ENCODE data around the gene EFCAB13. TPM values are rescaled to one million over a fixed set of nuclear protein-coding genes. Genes with fewer than 3 reads are reported as not detected.
"Not testable (repeated sequence)": the region's sequence is repeated elsewhere in the genome, so short reads cannot be mapped to it uniquely, and the experiment has no call there.

EFCAB13 gene
- total and polyA plus RNA-seq, 4 donors: 0.80 to 2.9 (median 2.3) TPM

- not testable (repeated sequence) for H3K9me3 ChIP-seq (ENCODE audit: control insufficient read depth in 4 of 4, low read length in 3 of 4); DNase-seq (ENCODE audit: low spot score); H3K4me1 ChIP-seq (ENCODE audit: control insufficient read depth in 4 of 4, insufficient read depth in 4 of 4, low read length in 3 of 4); H3K9ac ChIP-seq (ENCODE audit: low read depth in 1 of 2, low read length in 2 of 2); H3K36me3 ChIP-seq (ENCODE audit: control insufficient read depth in 4 of 4, insufficient read depth in 3 of 4, low read depth in 1 of 4, low read length in 3 of 4); H3K4me3 ChIP-seq (ENCODE audit: low read depth in 1 of 3, low read length in 3 of 3); H3K27me3 ChIP-seq (ENCODE audit: control insufficient read depth in 4 of 4, insufficient read depth in 4 of 4, low read length in 3 of 4); H3K27ac ChIP-seq (ENCODE audit: low read depth in 1 of 2, low read length in 2 of 2)
- WGBS: 98% methylated on average over 9 of the region's 9 CpGs
These were observed 108.5 kb downstream of the EFCAB13 start for GRCh38 chr17:47432240-47432639.

GRCh38 chr17:47465165-47465564 lies 141.4 kb downstream of the EFCAB13 start:
- whole genome bisulfite sequencing: 96% methylated on average over 3 of the region's 3 CpGs
- Histone ChIP-seq H3K36me3 (ENCODE audit: control insufficient read depth in 4 of 4, insufficient read depth in 3 of 4, low read depth in 1 of 4, low read length in 3 of 4) (no peaks in the 10 kb centered on the region), H3K9ac (ENCODE audit: low read depth in 1 of 2, low read length in 2 of 2) (no peak overlapping the region), H3K4me1 (ENCODE audit: control insufficient read depth in 4 of 4, insufficient read depth in 4 of 4, low read length in 3 of 4) (no peaks in the 10 kb centered on the region), H3K27me3 (ENCODE audit: control insufficient read depth in 4 of 4, insufficient read depth in 4 of 4, low read length in 3 of 4) (no peaks in the 10 kb centered on the region), H3K4me3 (ENCODE audit: low read depth in 1 of 3, low read length in 3 of 3) (no peak overlapping the region), H3K27ac (ENCODE audit: low read depth in 1 of 2, low read length in 2 of 2) (no peak overlapping the region), H3K9me3 (ENCODE audit: control insufficient read depth in 4 of 4, low read length in 3 of 4) (no peaks in the 10 kb centered on the region)
- no peak for TF ChIP-seq ZBTB33 (IDR thresholded peaks at IDR 0.05)
- TF ChIP-seq EGR1 (IDR thresholded peaks at IDR 0.05; ENCODE audit: low read depth in 2 of 2): no peak
- TF ChIP-seq JUND (IDR thresholded peaks at IDR 0.05): no peak
- TF ChIP-seq HNF4A (conservative IDR thresholded peaks at IDR 0.05): no peak
- no peak for TF ChIP-seq RAD21 (IDR thresholded peaks at IDR 0.05)
- no peak for TF ChIP-seq GABPA (IDR thresholded peaks at IDR 0.05 in 1 of 2, conservative IDR thresholded peaks at IDR 0.05 in 1 of 2)
- no peak for TF ChIP-seq CTCF (IDR thresholded peaks at IDR 0.05; ENCODE audit: low read depth, low read length, missing input control)
- no peak for TF ChIP-seq ATF3 (IDR thresholded peaks at IDR 0.05)
- no peak for TF ChIP-seq FOXA1 (IDR thresholded peaks at IDR 0.05)
- no peak for TF ChIP-seq TAF1 (conservative IDR thresholded peaks at IDR 0.05)
- no peak for TF ChIP-seq MAX (IDR thresholded peaks at IDR 0.05)
- TF ChIP-seq RXRA (IDR thresholded peaks at IDR 0.05): no peak
- TF ChIP-seq HNF4G (IDR thresholded peaks at IDR 0.05): no peak
- no peak for TF ChIP-seq REST (IDR thresholded peaks at IDR 0.05)
- TF ChIP-seq FOXA2 (IDR thresholded peaks at IDR 0.05): no peak
- no peak for TF ChIP-seq NR2F2 (IDR thresholded peaks at IDR 0.05)
- TF ChIP-seq SP1 (IDR thresholded peaks at IDR 0.05): no peak
- no peak for TF ChIP-seq YY1 (IDR thresholded peaks at IDR 0.05)
- no peak for DNase-seq (ENCODE audit: low spot score)

- H3K4me1 ChIP-seq (ENCODE audit: control insufficient read depth in 4 of 4, insufficient read depth in 4 of 4, low read length in 3 of 4); H3K27ac ChIP-seq (ENCODE audit: low read depth in 1 of 2, low read length in 2 of 2); H3K9me3 ChIP-seq (ENCODE audit: control insufficient read depth in 4 of 4, low read length in 3 of 4); H3K9ac ChIP-seq (ENCODE audit: low read depth in 1 of 2, low read length in 2 of 2); H3K27me3 ChIP-seq (ENCODE audit: control insufficient read depth in 4 of 4, insufficient read depth in 4 of 4, low read length in 3 of 4); H3K36me3 ChIP-seq (ENCODE audit: control insufficient read depth in 4 of 4, insufficient read depth in 3 of 4, low read depth in 1 of 4, low read length in 3 of 4); DNase-seq (ENCODE audit: low spot score); H3K4me3 ChIP-seq (ENCODE audit: low read depth in 1 of 3, low read length in 3 of 3): not testable (repeated sequence)
- WGBS: 95% methylated on average over 4 of the region's 4 CpGs
These were observed 143.2 kb downstream of the EFCAB13 start for GRCh38 chr17:47466976-47467375.

All from liver (tissue), 9 donors.